Thyroid gland (tissue), 4 donors: ENCODE data around the gene LDB2. TPM values are rescaled to one million over a fixed set of nuclear protein-coding genes. Genes with fewer than 3 reads are reported as not detected.

Experiments
- DNase-seq, 2 donors: peaks; one replicate each; pipeline ENCODE4 v3.0.0-alpha.2; 2019
- H3K27ac ChIP-seq, 3 donors: fragments of 200-600 bp; sonication (generic); 1 replicate in 2 of 3; 2 replicates in 1 of 3; pipeline ENCODE4 v1.5.1; 2016 to 2019; ENCODE audit warnings: mild to moderate bottlenecking in 1 of 3, moderate library complexity in 1 of 3
- H3K27me3 ChIP-seq: fragments of 200-600 bp; sonication (generic); one replicate; pipeline ENCODE4 v1.5.1; 2019
- H3K36me3 ChIP-seq, 2 donors: fragments of 200-600 bp; sonication (generic); one replicate each; pipeline ENCODE4 v1.5.1; 2016 to 2019
- H3K4me1 ChIP-seq, 2 donors: fragments of 200-600 bp; sonication (generic); one replicate each; pipeline ENCODE4 v1.5.1; 2017 to 2019
- H3K4me3 ChIP-seq, 3 donors: fragments of 200-600 bp; sonication (generic); replicated peaks in 1 of 3; 1 replicate in 2 of 3; 2 replicates in 1 of 3; pipeline ENCODE4 v1.5.1; 2016; ENCODE audit warnings: mild to moderate bottlenecking in 1 of 3
- H3K9me3 ChIP-seq: fragments of 200-600 bp; sonication (generic); one replicate; pipeline ENCODE4 v1.5.1; 2017
- POLR2A ChIP-seq, 2 donors: fragments of 450-650 bp; IDR thresholded peaks; one replicate each; pipeline ENCODE4 v1.6.1; 2017; ENCODE audit warnings: antibody characterized with exemption in 2 of 2, mild to moderate bottlenecking in 2 of 2, moderate library complexity in 1 of 2
- whole genome bisulfite sequencing, 2 donors: methylation state at CpG; one replicate each; pipeline ENCODE4 v1.1.5; 2017; 5-methylcytosine and 5-hydroxymethylcytosine counted together
- intact Hi-C: fragments of 100-400 bp; cut with DNase I; formaldehyde crosslinking; loops from one replicate; pipeline ENCODE4 v1.15.1; 2023
- total RNA-seq, 4 donors: library from RNA; depleted of rRNA; stranded (reverse); fragments of >200 nt; gene quantifications; one replicate each; pipeline ENCODE4 v1.2.3, GENCODE V29; 2016
- TF ChIP-seq, protein P1 (sequence below), 6 experiments: fragments of 200-600 bp in 3 of 6; fragments of 450-650 bp in 3 of 6; sonication (generic) in 3 of 6; IDR thresholded peaks; one replicate each; pipeline ENCODE4 v1.5.1; 2016 to 2019; ENCODE audit warnings: antibody characterized with exemption in 6 of 6, mild to moderate bottlenecking in 2 of 6, inconsistent platforms in 1 of 6, moderate library complexity in 1 of 6

The LDB2 gene
- total RNA-seq, 4 donors from 2014 or later = 19.9 to 71.5 (median 41.1) TPM

DNA sequence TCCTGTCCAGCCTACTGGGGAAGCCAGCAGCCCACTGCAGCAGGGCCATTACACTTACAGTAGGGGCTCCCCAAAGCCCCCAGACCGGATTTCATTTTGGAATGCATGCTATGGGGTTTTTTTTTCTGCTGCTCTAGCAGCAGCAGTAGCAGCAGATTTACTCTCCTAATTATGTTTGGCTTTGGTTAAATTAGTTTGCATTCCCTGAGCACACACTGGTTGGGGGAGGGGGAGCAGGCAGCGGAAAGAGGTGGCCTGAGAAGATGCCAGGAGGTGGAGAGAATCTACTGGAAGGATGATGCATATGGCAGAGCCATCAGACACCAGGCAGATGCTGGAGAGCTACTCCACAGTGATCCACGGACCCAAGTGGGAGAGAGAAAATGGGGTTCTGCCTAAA is 109.6 kb downstream of the LDB2 start:
- no peaks in the 10 kb centered on the region for H3K36me3 ChIP-seq
- DNase-seq = no peak
- intact Hi-C loops = no loop called here
- no peaks in the 10 kb centered on the region for H3K27me3 ChIP-seq
- no peak overlapping the region for H3K27ac ChIP-seq
- H3K4me1 ChIP-seq = peaks cover 3 to 5% of the 10 kb centered on the region in 2 donors
- H3K9me3 ChIP-seq = no peaks in the 10 kb centered on the region
- 72 to 80% methylated on average over 3 of the region's 3 CpGs for WGBS, 2 donors
- H3K4me3 ChIP-seq = no peak overlapping the region
- no peak for TF ChIP-seq POLR2A (IDR thresholded peaks at IDR 0.05)
- TF ChIP-seq, protein P1, sequence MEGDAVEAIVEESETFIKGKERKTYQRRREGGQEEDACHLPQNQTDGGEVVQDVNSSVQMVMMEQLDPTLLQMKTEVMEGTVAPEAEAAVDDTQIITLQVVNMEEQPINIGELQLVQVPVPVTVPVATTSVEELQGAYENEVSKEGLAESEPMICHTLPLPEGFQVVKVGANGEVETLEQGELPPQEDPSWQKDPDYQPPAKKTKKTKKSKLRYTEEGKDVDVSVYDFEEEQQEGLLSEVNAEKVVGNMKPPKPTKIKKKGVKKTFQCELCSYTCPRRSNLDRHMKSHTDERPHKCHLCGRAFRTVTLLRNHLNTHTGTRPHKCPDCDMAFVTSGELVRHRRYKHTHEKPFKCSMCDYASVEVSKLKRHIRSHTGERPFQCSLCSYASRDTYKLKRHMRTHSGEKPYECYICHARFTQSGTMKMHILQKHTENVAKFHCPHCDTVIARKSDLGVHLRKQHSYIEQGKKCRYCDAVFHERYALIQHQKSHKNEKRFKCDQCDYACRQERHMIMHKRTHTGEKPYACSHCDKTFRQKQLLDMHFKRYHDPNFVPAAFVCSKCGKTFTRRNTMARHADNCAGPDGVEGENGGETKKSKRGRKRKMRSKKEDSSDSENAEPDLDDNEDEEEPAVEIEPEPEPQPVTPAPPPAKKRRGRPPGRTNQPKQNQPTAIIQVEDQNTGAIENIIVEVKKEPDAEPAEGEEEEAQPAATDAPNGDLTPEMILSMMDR (IDR thresholded peaks at IDR 0.05) = no peak

DNA sequence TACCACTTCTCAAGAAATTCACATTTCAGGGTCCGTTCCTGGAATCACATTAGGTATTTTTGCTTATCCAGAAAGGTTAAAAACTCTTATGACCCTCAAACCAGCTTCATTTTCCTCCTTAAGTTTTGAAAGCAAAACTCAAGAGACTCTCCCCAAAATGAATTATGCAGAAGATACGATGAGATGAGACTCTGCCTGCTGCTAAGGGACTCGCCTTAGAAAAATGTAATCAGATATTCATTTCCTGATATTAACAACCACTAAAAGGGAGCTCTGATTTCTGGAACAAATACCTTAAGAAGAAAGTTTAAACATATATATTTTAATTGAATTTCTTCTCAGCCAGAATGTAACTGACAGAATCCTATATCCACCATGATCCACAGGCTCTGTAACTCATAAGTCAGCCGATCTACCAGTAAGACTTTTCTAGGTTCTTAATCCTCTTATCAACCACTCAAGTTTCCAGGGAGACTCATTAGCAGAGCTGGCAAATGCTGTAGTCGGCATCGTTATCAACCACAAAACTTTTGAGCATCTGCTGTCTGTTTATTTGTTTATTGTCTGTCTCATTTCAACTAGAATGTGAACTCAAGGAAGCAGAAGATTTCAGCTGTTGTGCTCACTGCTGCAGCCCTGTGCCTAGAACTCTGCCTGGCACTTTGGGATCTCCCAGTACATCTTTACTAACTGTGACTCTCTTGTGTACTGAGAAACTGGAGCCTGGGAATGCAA is 112.5 kb downstream of the LDB2 start:
- 60 to 65% methylated on average over 6 of the region's 6 CpGs for WGBS, 2 donors
- no peaks in the 10 kb centered on the region for H3K36me3 ChIP-seq
- H3K4me3 ChIP-seq = no peak overlapping the region
- no peak overlapping the region for H3K27ac ChIP-seq
- intact Hi-C loops = no loop called here
- H3K27me3 ChIP-seq = no peaks in the 10 kb centered on the region
- TF ChIP-seq, protein P1 (IDR thresholded peaks at IDR 0.05) = no peak
- no peak for TF ChIP-seq POLR2A (IDR thresholded peaks at IDR 0.05)
- peaks cover 3 to 5% of the 10 kb centered on the region in 2 donors for H3K4me1 ChIP-seq
- H3K9me3 ChIP-seq = no peaks in the 10 kb centered on the region
- DNase-seq = no peak

DNA sequence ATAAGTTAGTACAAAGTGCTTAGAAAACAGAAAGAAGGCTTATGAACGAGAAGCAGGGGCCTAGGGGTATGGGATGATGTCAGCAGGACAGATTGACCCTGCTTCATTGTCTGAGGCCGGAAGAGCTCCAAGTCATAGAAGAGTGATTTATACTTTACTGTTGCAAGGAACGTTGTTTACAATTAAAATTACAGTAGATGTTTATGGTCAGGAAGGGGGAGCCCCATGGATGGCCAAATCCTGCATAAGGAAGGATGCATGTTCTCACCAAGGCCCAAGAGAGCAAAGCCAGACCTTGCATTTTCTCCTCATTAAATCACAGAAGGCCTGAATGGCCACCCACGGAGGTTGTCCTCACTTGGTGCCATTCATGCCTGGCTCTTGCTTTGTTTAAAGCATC is 115.3 kb downstream of the LDB2 start:
- no peak for DNase-seq
- Histone ChIP-seq H3K27me3 (no peaks in the 10 kb centered on the region), H3K9me3 (no peaks in the 10 kb centered on the region), H3K27ac (no peak overlapping the region), H3K4me1 (peaks cover 3 to 5% of the 10 kb centered on the region in 2 donors), H3K36me3 (no peaks in the 10 kb centered on the region), H3K4me3 (no peak overlapping the region)
- intact Hi-C loops = no loop called here
- TF ChIP-seq, protein P1 (IDR thresholded peaks at IDR 0.05) = no peak
- TF ChIP-seq POLR2A (IDR thresholded peaks at IDR 0.05) = no peak
- WGBS, 2 donors = 79 to 87% methylated on average over 4 of the region's 4 CpGs

DNA sequence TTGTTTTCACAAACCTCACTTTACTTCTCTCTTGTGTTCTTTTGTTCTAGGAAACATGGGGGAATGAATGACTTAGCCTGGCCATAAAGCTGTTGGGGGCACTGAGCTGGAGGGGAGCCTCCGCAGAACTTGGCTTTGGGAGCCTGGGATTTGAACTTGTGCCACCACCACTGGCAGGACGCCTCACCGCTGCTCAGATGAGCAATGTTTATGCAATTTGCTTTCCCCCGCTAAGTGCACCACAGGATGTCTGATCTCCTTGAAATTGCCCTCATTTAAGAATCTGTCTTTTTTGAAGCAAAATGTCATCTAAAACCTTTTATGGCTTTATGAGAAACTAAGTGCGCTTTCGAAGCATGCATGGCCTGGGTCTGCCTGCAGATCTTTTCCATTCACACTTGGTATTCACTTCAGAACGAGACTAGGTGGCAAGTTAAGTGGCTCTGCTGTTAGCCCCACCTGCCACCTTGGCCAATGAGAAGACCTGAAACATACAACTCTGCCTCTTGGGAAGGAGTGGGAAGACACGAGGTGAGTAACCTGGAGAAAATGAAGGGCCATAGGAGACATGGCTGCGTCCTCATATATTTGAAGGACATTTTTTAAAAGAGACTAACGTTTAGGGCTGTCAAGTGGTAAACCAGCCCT is 119.3 kb downstream of the LDB2 start:
- Histone ChIP-seq H3K4me3 (no peak overlapping the region), H3K4me1 (no peaks in the 10 kb centered on the region), H3K9me3 (no peaks in the 10 kb centered on the region), H3K27ac (no peak overlapping the region), H3K36me3 (no peaks in the 10 kb centered on the region), H3K27me3 (no peaks in the 10 kb centered on the region)
- 90 to 95% methylated on average over 10 of the region's 10 CpGs for WGBS, 2 donors
- no peak for DNase-seq
- TF ChIP-seq POLR2A (IDR thresholded peaks at IDR 0.05) = no peak
- TF ChIP-seq, protein P1 (IDR thresholded peaks at IDR 0.05) = no peak
- intact Hi-C loops = no loop called here

DNA sequence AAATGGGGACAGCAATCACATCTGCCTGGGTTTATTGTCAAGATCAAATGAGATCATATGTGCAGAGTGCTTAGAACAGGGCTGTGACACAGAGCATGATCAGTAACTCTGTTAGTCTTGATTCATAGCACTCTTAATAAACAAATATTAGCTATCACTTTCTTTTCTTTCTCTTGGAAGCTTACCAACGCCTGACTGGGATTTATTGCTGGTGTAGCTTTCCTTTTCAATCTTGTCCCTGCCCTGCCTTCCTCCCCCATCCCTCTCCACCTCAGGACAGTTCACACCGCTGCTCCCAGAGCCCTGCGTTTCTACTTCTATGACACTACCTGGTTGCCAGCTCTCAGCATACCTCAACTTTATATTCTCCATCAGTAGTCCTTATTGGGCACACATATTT is 120.7 kb downstream of the LDB2 start:
- intact Hi-C loops = no loop called here

More for the DNA sequence above, 120.7 kb downstream of the LDB2 start:
- TF ChIP-seq POLR2A (IDR thresholded peaks at IDR 0.05) = no peak
- TF ChIP-seq, protein P1 (IDR thresholded peaks at IDR 0.05) = no peak
- H3K36me3 ChIP-seq = no peaks in the 10 kb centered on the region
- no peak overlapping the region for H3K27ac ChIP-seq
- peak in 1 of 2 donors; percentile 4 for DNase-seq
- H3K9me3 ChIP-seq = no peaks in the 10 kb centered on the region
- no peak overlapping the region for H3K4me3 ChIP-seq
- H3K27me3 ChIP-seq = no peaks in the 10 kb centered on the region
- 45 to 53% methylated on average over 3 of the region's 3 CpGs for WGBS, 2 donors
- H3K4me1 ChIP-seq = no peaks in the 10 kb centered on the region
